ENCODE measurements around the gene TRIM69.
A peak's percentile ranks its signal among the peaks of the same experiment; 100 is the strongest.
"Not testable (repeated sequence)": the region's sequence is repeated elsewhere in the genome, so short reads cannot be mapped to it uniquely, and the experiment has no call there.

The TRIM69 gene

GRCh38 chr15:44736181-44736765 lies at the start of gene TRIM69:
TSS of gene TRIM69 (plus strand) at chr15:44736528. CDS start at chr15:44736705, 177 bp downstream.
- FAIRE-seq, result no peak

- not testable (repeated sequence) for FAIRE-seq
These were observed 47.0 kb upstream of the TRIM69 start for GRCh38 chr15:44689318-44689717.

GRCh38 chr15:44690245-44690644 lies 46.1 kb upstream of the TRIM69 start:
- not testable (repeated sequence) for FAIRE-seq

- no peak for FAIRE-seq
These were observed 43.7 kb upstream of the TRIM69 start for GRCh38 chr15:44692659-44693058.

- no peak for FAIRE-seq
These were observed 41.9 kb upstream of the TRIM69 start for GRCh38 chr15:44694416-44694815.

- no peak for FAIRE-seq
These were observed 41.0 kb upstream of the TRIM69 start for GRCh38 chr15:44695294-44695693.

- FAIRE-seq, result no peak
These were observed 39.3 kb upstream of the TRIM69 start for GRCh38 chr15:44697014-44697413.

GRCh38 chr15:44698641-44699040 lies 37.7 kb upstream of the TRIM69 start:
- FAIRE-seq, result no peak

GRCh38 chr15:44700676-44701075 lies 35.7 kb upstream of the TRIM69 start:
- not testable (repeated sequence) for FAIRE-seq

GRCh38 chr15:44705986-44706385 lies 30.3 kb upstream of the TRIM69 start:
- no peak for FAIRE-seq

- FAIRE-seq, result no peak
These were observed 29.9 kb upstream of the TRIM69 start for GRCh38 chr15:44706401-44706800.

GRCh38 chr15:44706946-44707636 lies 29.2 kb upstream of the TRIM69 start:
- FAIRE-seq, result no peak

GRCh38 chr15:44710236-44711095 lies 25.9 kb upstream of the TRIM69 start:
- FAIRE-seq, result no peak

GRCh38 chr15:44711096-44711742 lies 25.1 kb upstream of the TRIM69 start, which contains the start of the genes B2M and PATL2:
TSS of gene B2M (plus strand) at chr15:44711517. CDS start at chr15:44711547, 30 bp downstream.
TSS of gene PATL2 (minus strand) at chr15:44711323. CDS start at chr15:44676490, 34,833 bp downstream.
- peak; percentile 68 for FAIRE-seq

- FAIRE-seq, result no peak
These were observed 24.5 kb upstream of the TRIM69 start for GRCh38 chr15:44711743-44712345.

GRCh38 chr15:44712346-44713005 lies 23.9 kb upstream of the TRIM69 start:
- no peak for FAIRE-seq

- FAIRE-seq, result no peak
These were observed 23.0 kb upstream of the TRIM69 start for GRCh38 chr15:44713006-44713966.

GRCh38 chr15:44715142-44715796 lies 21.1 kb upstream of the TRIM69 start:
- FAIRE-seq, result no peak

- no peak for FAIRE-seq
These were observed 20.5 kb upstream of the TRIM69 start for GRCh38 chr15:44715797-44716334.

Measured in TTC549 (cell line).